ENCODE results near the gene MT1HL1. TPM values are rescaled to one million over a fixed set of nuclear protein-coding genes. Genes with fewer than 3 reads are reported as not detected.

MT1HL1 gene
- total RNA-seq, 1 donor from 2014 or later, result not detected

- TF ChIP-seq CTCF (IDR thresholded peaks at IDR 0.05; ENCODE audit: insufficient read depth, low read length, severe bottlenecking), result no peak
- FAIRE-seq (no peak), DNase-seq (ENCODE audit: low read depth) (no peak)
- H3K27me3 ChIP-seq (ENCODE audit: control insufficient read depth, insufficient read depth, low read length), result no peaks in the 10 kb centered on the region
- H3K36me3 ChIP-seq (ENCODE audit: control insufficient read depth, insufficient read depth, low read length), result no peaks in the 10 kb centered on the region
- H3K4me3 ChIP-seq (ENCODE audit: low read depth, low read length), result no peak overlapping the region
Measured at GRCh38 chr1:237016626-237017025, 12.4 kb upstream of the MT1HL1 start.

- DNase-seq (ENCODE audit: low read depth) (no peak), FAIRE-seq (no peak)
- H3K27me3 ChIP-seq (ENCODE audit: control insufficient read depth, insufficient read depth, low read length), result no peaks in the 10 kb centered on the region
- no peak for TF ChIP-seq CTCF (IDR thresholded peaks at IDR 0.05; ENCODE audit: insufficient read depth, low read length, severe bottlenecking)
- H3K4me3 ChIP-seq (ENCODE audit: low read depth, low read length), result no peak overlapping the region
- H3K36me3 ChIP-seq (ENCODE audit: control insufficient read depth, insufficient read depth, low read length), result no peaks in the 10 kb centered on the region
Measured at GRCh38 chr1:237013608-237014007, 9.4 kb upstream of the MT1HL1 start.

GRCh38 chr1:237012788-237013383 is 8.6 kb upstream of the MT1HL1 start:
- Histone ChIP-seq H3K27me3 (ENCODE audit: control insufficient read depth, insufficient read depth, low read length) (no peaks in the 10 kb centered on the region), H3K36me3 (ENCODE audit: control insufficient read depth, insufficient read depth, low read length) (no peaks in the 10 kb centered on the region), H3K4me3 (ENCODE audit: low read depth, low read length) (no peak overlapping the region)
- TF ChIP-seq CTCF (IDR thresholded peaks at IDR 0.05; ENCODE audit: insufficient read depth, low read length, severe bottlenecking), result no peak
- FAIRE-seq, result no peak
- DNase-seq (ENCODE audit: low read depth), result peak; percentile 42

GRCh38 chr1:237012361-237012760 is 8.1 kb upstream of the MT1HL1 start:
- DNase-seq (ENCODE audit: low read depth), result no peak
- Histone ChIP-seq H3K36me3 (ENCODE audit: control insufficient read depth, insufficient read depth, low read length) (no peaks in the 10 kb centered on the region), H3K4me3 (ENCODE audit: low read depth, low read length) (no peak overlapping the region), H3K27me3 (ENCODE audit: control insufficient read depth, insufficient read depth, low read length) (no peaks in the 10 kb centered on the region)
- no peak for FAIRE-seq
- TF ChIP-seq CTCF (IDR thresholded peaks at IDR 0.05; ENCODE audit: insufficient read depth, low read length, severe bottlenecking), result no peak

GRCh38 chr1:237011432-237011831 is 7.2 kb upstream of the MT1HL1 start:
- Histone ChIP-seq H3K27me3 (ENCODE audit: control insufficient read depth, insufficient read depth, low read length) (no peaks in the 10 kb centered on the region), H3K36me3 (ENCODE audit: control insufficient read depth, insufficient read depth, low read length) (no peaks in the 10 kb centered on the region), H3K4me3 (ENCODE audit: low read depth, low read length) (no peak overlapping the region)
- FAIRE-seq (no peak), DNase-seq (ENCODE audit: low read depth) (no peak)
- TF ChIP-seq CTCF (IDR thresholded peaks at IDR 0.05; ENCODE audit: insufficient read depth, low read length, severe bottlenecking), result no peak

GRCh38 chr1:237009611-237010010 is 5.4 kb upstream of the MT1HL1 start:
- H3K36me3 ChIP-seq (ENCODE audit: control insufficient read depth, insufficient read depth, low read length), result no peaks in the 10 kb centered on the region
- DNase-seq (ENCODE audit: low read depth), result no peak
- no peaks in the 10 kb centered on the region for H3K27me3 ChIP-seq (ENCODE audit: control insufficient read depth, insufficient read depth, low read length)
- no peak for TF ChIP-seq CTCF (IDR thresholded peaks at IDR 0.05; ENCODE audit: insufficient read depth, low read length, severe bottlenecking)
- no peak overlapping the region for H3K4me3 ChIP-seq (ENCODE audit: low read depth, low read length)
- no peak for FAIRE-seq
